SU-DHL-6 (cell line): ENCODE data around the gene PDAP1.
"Not testable (repeated sequence)": the region's sequence is repeated elsewhere in the genome, so short reads cannot be mapped to it uniquely, and the experiment has no call there.

ENCODE experiments used
- H2AFZ ChIP-seq: fragments of 200-600 bp; sonication (generic); 2 replicates; pipeline ENCODE4 v1.6.1; 2014; ENCODE audit warnings: low read depth, mild to moderate bottlenecking, moderate library complexity, mixed read lengths, antibody characterized with exemption, low read length; ENCODE audit not compliant: severe bottlenecking
- H3F3A ChIP-seq: fragments of 200-600 bp; shearing (Covaris generic); 2 replicates; pipeline ENCODE4 v1.6.0; 2016; ENCODE audit warnings: antibody characterized with exemption, mild to moderate bottlenecking; ENCODE audit not compliant: insufficient read depth
- H3K27ac ChIP-seq: fragments of 200-600 bp; sonication (generic); 2 replicates; pipeline ENCODE4 v1.5.1; 2016; ENCODE audit warnings: low read depth, mild to moderate bottlenecking, low read length, moderate library complexity, mixed read lengths
- H3K27me3 ChIP-seq: fragments of 200-600 bp; sonication (generic), shearing (Covaris generic); 2 replicates; pipeline ENCODE4 v1.6.0; 2014; ENCODE audit warnings: mild to moderate bottlenecking, low read length
- H3K36me3 ChIP-seq: fragments of 200-600 bp; sonication (generic); 2 replicates; pipeline ENCODE4 v1.6.1; 2014; ENCODE audit warnings: mild to moderate bottlenecking, low read length, mixed read lengths
- H3K4me2 ChIP-seq: fragments of 300-600, 200-600 bp; shearing (Covaris generic), sonication (generic); 2 replicates; pipeline ENCODE4 v1.6.0; 2014; ENCODE audit warnings: low read length, low read depth, mild to moderate bottlenecking; ENCODE audit not compliant: poor library complexity, severe bottlenecking
- H3K4me3 ChIP-seq: fragments of 200-600 bp; sonication (generic); 2 replicates; pipeline ENCODE4 v1.5.1; 2014; ENCODE audit warnings: antibody characterized with exemption, low read length, mild to moderate bottlenecking, mixed read lengths; ENCODE audit not compliant: insufficient read depth, poor library complexity, severe bottlenecking
- H3K79me2 ChIP-seq: fragments of 200-600 bp; sonication (generic); 2 replicates; pipeline ENCODE4 v1.6.1; 2014; ENCODE audit warnings: mild to moderate bottlenecking, low read length, moderate library complexity; ENCODE audit not compliant: insufficient read depth
- H3K9ac ChIP-seq: fragments of 200-600 bp; sonication (generic); 2 replicates; pipeline ENCODE4 v1.7.0; 2014; ENCODE audit warnings: mild to moderate bottlenecking, low read length
- H3K9me2 ChIP-seq: fragments of 200-600 bp; sonication (generic); replicated peaks from 2 replicates; pipeline ENCODE4 v1.6.1; 2014; ENCODE audit warnings: low read length; ENCODE audit not compliant: insufficient read depth
- H3K9me3 ChIP-seq: fragments of 200-600 bp; sonication (generic); 2 replicates; pipeline ENCODE4 v1.6.1; 2014; ENCODE audit warnings: low read length, mixed read lengths; ENCODE audit not compliant: insufficient read depth
- H4K20me1 ChIP-seq: fragments of 200-600 bp; sonication (generic); 2 replicates; pipeline ENCODE4 v1.6.1; 2014; ENCODE audit warnings: low read depth, mild to moderate bottlenecking, antibody characterized with exemption, low read length, moderate library complexity, mixed read lengths
- CTCF ChIP-seq: fragments of 200-600 bp; sonication (generic); IDR thresholded peaks from one replicate; pipeline ENCODE4 v1.5.1; 2017; ENCODE audit warnings: antibody characterized with exemption, mild to moderate bottlenecking, low read length, moderate library complexity; ENCODE audit not compliant: insufficient read depth, poor library complexity, severe bottlenecking
- EZH2phosphoT487 ChIP-seq: fragments of 200-600 bp; sonication (generic), shearing (Covaris generic); conservative IDR thresholded peaks from 2 replicates; pipeline ENCODE4 v1.6.1; 2018; ENCODE audit warnings: mild to moderate bottlenecking, antibody characterized with exemption, low read length, moderate library complexity, mixed read lengths

Gene PDAP1

GRCh38 chr7:99438573-99439480 lies 30.4 kb upstream of the PDAP1 start, which contains the start of the genes CPSF4 and PTCD1:
TSS of gene CPSF4 (plus strand) at chr7:99438943. CDS start at chr7:99439083, 140 bp downstream.
TSS of gene PTCD1 (minus strand) at chr7:99438798. CDS start at chr7:99435242, 3,556 bp downstream.
- Histone ChIP-seq H3K4me3 (peak within 1 kb of the TSS; percentile 99), H3K27me3 (no peaks in the 10 kb centered on the region), H3K4me2 (peak within 1 kb of the TSS; percentile 81), H2AFZ (peak within 1 kb of the TSS; percentile 99), H4K20me1 (peaks cover 3% of the 10 kb centered on the region; the same call in 1 of the 2 replicates), H3K79me2 (peaks cover 44% of the 10 kb centered on the region), H3K9me3 (no peaks in the 10 kb centered on the region), H3K9ac (peak within 1 kb of the TSS; percentile 89), H3K36me3 (0 out of 2 replicates have a peak, but pooled peaks cover 4% of the 10 kb centered on the region), H3F3A (no peaks in the 10 kb centered on the region), H3K27ac (peak within 1 kb of the TSS; percentile 55), H3K9me2 (no peaks in the 10 kb centered on the region)
- no peak for TF ChIP-seq CTCF
- no peak for TF ChIP-seq EZH2phosphoT487

GRCh38 chr7:99437946-99438572 lies 29.7 kb upstream of the PDAP1 start:
- Histone ChIP-seq H2AFZ (peak overlapping the region; percentile 99), H4K20me1 (peaks cover 3% of the 10 kb centered on the region; the same call in 1 of the 2 replicates), H3K4me3 (peak overlapping the region; percentile 99), H3K4me2 (peak overlapping the region; percentile 81), H3K9ac (peak overlapping the region; percentile 89), H3K27me3 (no peaks in the 10 kb centered on the region), H3K9me2 (no peaks in the 10 kb centered on the region), H3K79me2 (peaks cover 44% of the 10 kb centered on the region), H3F3A (no peaks in the 10 kb centered on the region), H3K36me3 (0 out of 2 replicates have a peak, but pooled peaks cover 1% of the 10 kb centered on the region), H3K9me3 (no peaks in the 10 kb centered on the region), H3K27ac (peak overlapping the region; percentile 39)
- TF ChIP-seq CTCF (no peak), EZH2phosphoT487 (no peak)

- H3K4me2 ChIP-seq = no peak overlapping the region
- peaks cover 16% of the 10 kb centered on the region for H3K79me2 ChIP-seq
- H3K27me3 ChIP-seq = no peaks in the 10 kb centered on the region
- H3K27ac ChIP-seq = no peak overlapping the region
- H3K9ac ChIP-seq = no peak overlapping the region
- no peaks in the 10 kb centered on the region for H4K20me1 ChIP-seq
- H3F3A ChIP-seq = no peaks in the 10 kb centered on the region
- H3K9me3 ChIP-seq = no peaks in the 10 kb centered on the region
- 0 out of 2 replicates have a peak, but pooled peaks cover 2% of the 10 kb centered on the region for H3K36me3 ChIP-seq
- no peaks in the 10 kb centered on the region for H3K9me2 ChIP-seq
- H2AFZ ChIP-seq = no peak overlapping the region
- TF ChIP-seq CTCF = no peak
- no peak for TF ChIP-seq EZH2phosphoT487
- no peak overlapping the region for H3K4me3 ChIP-seq
Measured at GRCh38 chr7:99433158-99433557, 24.8 kb upstream of the PDAP1 start.

GRCh38 chr7:99431756-99432540 lies 23.6 kb upstream of the PDAP1 start:
- H3K27me3 ChIP-seq, H2AFZ ChIP-seq, H3K4me3 ChIP-seq, H3F3A ChIP-seq, H4K20me1 ChIP-seq, H3K9ac ChIP-seq, H3K36me3 ChIP-seq, H3K4me2 ChIP-seq, H3K9me2 ChIP-seq, H3K79me2 ChIP-seq, H3K9me3 ChIP-seq, H3K27ac ChIP-seq: not testable (repeated sequence)
